Astrocyte (in vitro differentiated cells and primary cell): Measurements from ENCODE around the gene MARS2. TPM values are rescaled to one million over a fixed set of nuclear protein-coding genes. Genes with fewer than 3 reads are reported as not detected.

Experiments used
- DNase-seq: peaks from one replicate; pipeline ENCODE4 v3.0.0-alpha.2; 2010; ENCODE audit warnings: low read depth
- FAIRE-seq: peaks from 2 replicates; lab custom pipeline; 2011; peaks lifted over from hg19 to GRCh38; lab: Jason Lieb, UNC
- H2AFZ ChIP-seq: 2 replicates; pipeline ENCODE4 v1.6.0; 2012; ENCODE audit warnings: low read depth, low read length, inconsistent platforms
- H3K27ac ChIP-seq: 2 replicates; pipeline ENCODE4 v1.5.1; 2011; ENCODE audit warnings: low read depth, low read length, inconsistent platforms
- H3K27me3 ChIP-seq: 2 replicates; pipeline ENCODE4 v1.6.0; 2011; ENCODE audit warnings: low read length, inconsistent platforms; ENCODE audit not compliant: insufficient read depth
- H3K36me3 ChIP-seq: 2 replicates; pipeline ENCODE4 v1.5.1; 2011; ENCODE audit warnings: low read length, inconsistent platforms; ENCODE audit not compliant: insufficient read depth
- H3K4me1 ChIP-seq: 2 replicates; pipeline ENCODE4 v1.5.1; 2011; ENCODE audit warnings: low read length, inconsistent platforms; ENCODE audit not compliant: insufficient read depth
- H3K4me2 ChIP-seq: 2 replicates; pipeline ENCODE4 v1.6.0; 2012; ENCODE audit warnings: low read length, inconsistent platforms
- H3K4me3 ChIP-seq: 2 replicates; pipeline ENCODE4 v1.5.1; 2011; ENCODE audit warnings: low read depth, mild to moderate bottlenecking, low read length, inconsistent platforms; ENCODE audit not compliant: insufficient read depth
- H3K79me2 ChIP-seq: 2 replicates; pipeline ENCODE4 v1.6.0; 2012; ENCODE audit warnings: mild to moderate bottlenecking, low read length, inconsistent platforms; ENCODE audit not compliant: insufficient read depth
- H3K9ac ChIP-seq: 2 replicates; pipeline ENCODE4 v1.6.0; 2012; ENCODE audit warnings: mild to moderate bottlenecking, low read length, inconsistent platforms
- H3K9me3 ChIP-seq: 2 replicates; pipeline ENCODE4 v1.5.1; 2012; ENCODE audit warnings: low read depth, mild to moderate bottlenecking, low read length, inconsistent platforms; ENCODE audit not compliant: insufficient read depth
- H4K20me1 ChIP-seq: 2 replicates; pipeline ENCODE4 v1.6.0; 2012; ENCODE audit warnings: low read length, inconsistent platforms; ENCODE audit not compliant: insufficient read depth
- H3K27ac Mint-ChIP-seq: one replicate; pipeline ENCODE4 v1.8.0; 2021; ENCODE audit warnings: mild to moderate bottlenecking, mixed read lengths; ENCODE audit not compliant: unreplicated experiment
- H3K27me3 Mint-ChIP-seq: one replicate; pipeline ENCODE4 v1.8.0; 2021; ENCODE audit warnings: low read depth, mixed read lengths; ENCODE audit not compliant: unreplicated experiment
- H3K36me3 Mint-ChIP-seq: one replicate; pipeline ENCODE4 v1.8.0; 2021; ENCODE audit warnings: low read depth, mixed read lengths; ENCODE audit not compliant: unreplicated experiment
- H3K4me1 Mint-ChIP-seq: one replicate; pipeline ENCODE4 v1.8.0; 2021; ENCODE audit warnings: low read depth, mixed read lengths; ENCODE audit not compliant: unreplicated experiment
- H3K4me3 Mint-ChIP-seq: one replicate; pipeline ENCODE4 v1.8.0; 2021; ENCODE audit warnings: mild to moderate bottlenecking, moderate library complexity, mixed read lengths; ENCODE audit not compliant: unreplicated experiment
- H3K9me3 Mint-ChIP-seq: one replicate; pipeline ENCODE4 v1.8.0; 2021; ENCODE audit warnings: mild to moderate bottlenecking, mixed read lengths; ENCODE audit not compliant: unreplicated experiment
- EZH2 ChIP-seq: IDR thresholded peaks from 2 replicates; pipeline ENCODE4 v1.6.1; 2012; ENCODE audit warnings: mild to moderate bottlenecking, low read length, inconsistent platforms; ENCODE audit not compliant: insufficient read depth
- total RNA-seq: library from RNA; stranded (reverse); gene quantifications from 2 replicates; pipeline ENCODE4 v1.2.1, GENCODE V29; 2021
- TF ChIP-seq, protein P1 (sequence below): IDR thresholded peaks from 2 replicates; pipeline ENCODE4 v1.5.1; 2011; ENCODE audit warnings: low read depth, mild to moderate bottlenecking, inconsistent platforms, low read length, moderate library complexity; ENCODE audit not compliant: insufficient read depth

Gene MARS2
- total RNA-seq, 1 donor from 2014 or later, result 8.2 TPM

DNA sequence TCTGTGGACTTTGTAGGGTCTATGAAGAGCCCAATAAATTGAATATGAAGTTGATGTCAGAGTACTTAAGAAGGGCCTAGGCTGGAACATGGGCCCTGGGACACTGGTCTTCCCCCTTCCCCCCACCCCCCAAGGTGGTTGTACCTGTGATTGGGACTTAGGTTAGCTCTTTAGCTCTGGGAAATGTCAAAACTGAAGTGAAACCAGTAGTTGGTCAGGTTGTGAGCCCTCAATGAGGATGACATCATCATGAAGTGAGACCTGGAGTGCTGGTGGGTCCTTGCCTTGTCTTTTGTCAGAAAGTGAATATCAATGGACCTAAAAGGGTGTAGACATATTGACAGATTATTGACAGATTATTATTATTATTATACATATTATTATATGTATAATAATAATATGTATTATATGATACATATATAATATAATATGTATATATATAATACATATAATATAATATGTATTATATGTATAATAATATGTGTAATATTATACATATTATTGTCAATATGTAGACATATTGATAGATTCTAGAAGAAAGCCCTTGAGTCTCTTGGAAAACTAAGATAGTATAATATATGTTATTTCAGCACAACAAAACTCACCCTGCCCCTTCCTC, 5.4 kb downstream of the MARS2 start:
- Mint-ChIP-seq H3K9me3 (no peaks in the 10 kb centered on the region), H3K4me3 (no peak overlapping the region), H3K36me3 (peaks cover 1% of the 10 kb centered on the region), H3K27ac (no peak overlapping the region), H3K4me1 (peaks cover 15% of the 10 kb centered on the region), H3K27me3 (no peaks in the 10 kb centered on the region)
- peaks cover 48% of the 10 kb centered on the region for H3K79me2 ChIP-seq
- H3K4me1 ChIP-seq, result peaks cover 22% of the 10 kb centered on the region
- H3K9me3 ChIP-seq, result no peaks in the 10 kb centered on the region
- H2AFZ ChIP-seq, result no peak overlapping the region
- H3K9ac ChIP-seq, result no peak overlapping the region
- FAIRE-seq, result no peak
- H3K27me3 ChIP-seq, result no peaks in the 10 kb centered on the region
- no peak overlapping the region for H3K27ac ChIP-seq
- H4K20me1 ChIP-seq, result peaks cover 27% of the 10 kb centered on the region
- H3K4me3 ChIP-seq, result no peak overlapping the region
- TF ChIP-seq, protein P1, sequence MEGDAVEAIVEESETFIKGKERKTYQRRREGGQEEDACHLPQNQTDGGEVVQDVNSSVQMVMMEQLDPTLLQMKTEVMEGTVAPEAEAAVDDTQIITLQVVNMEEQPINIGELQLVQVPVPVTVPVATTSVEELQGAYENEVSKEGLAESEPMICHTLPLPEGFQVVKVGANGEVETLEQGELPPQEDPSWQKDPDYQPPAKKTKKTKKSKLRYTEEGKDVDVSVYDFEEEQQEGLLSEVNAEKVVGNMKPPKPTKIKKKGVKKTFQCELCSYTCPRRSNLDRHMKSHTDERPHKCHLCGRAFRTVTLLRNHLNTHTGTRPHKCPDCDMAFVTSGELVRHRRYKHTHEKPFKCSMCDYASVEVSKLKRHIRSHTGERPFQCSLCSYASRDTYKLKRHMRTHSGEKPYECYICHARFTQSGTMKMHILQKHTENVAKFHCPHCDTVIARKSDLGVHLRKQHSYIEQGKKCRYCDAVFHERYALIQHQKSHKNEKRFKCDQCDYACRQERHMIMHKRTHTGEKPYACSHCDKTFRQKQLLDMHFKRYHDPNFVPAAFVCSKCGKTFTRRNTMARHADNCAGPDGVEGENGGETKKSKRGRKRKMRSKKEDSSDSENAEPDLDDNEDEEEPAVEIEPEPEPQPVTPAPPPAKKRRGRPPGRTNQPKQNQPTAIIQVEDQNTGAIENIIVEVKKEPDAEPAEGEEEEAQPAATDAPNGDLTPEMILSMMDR, result no peak
- no peak for TF ChIP-seq EZH2
- H3K36me3 ChIP-seq, result no peaks in the 10 kb centered on the region
- no peak overlapping the region for H3K4me2 ChIP-seq
- DNase-seq, result no peak

DNA sequence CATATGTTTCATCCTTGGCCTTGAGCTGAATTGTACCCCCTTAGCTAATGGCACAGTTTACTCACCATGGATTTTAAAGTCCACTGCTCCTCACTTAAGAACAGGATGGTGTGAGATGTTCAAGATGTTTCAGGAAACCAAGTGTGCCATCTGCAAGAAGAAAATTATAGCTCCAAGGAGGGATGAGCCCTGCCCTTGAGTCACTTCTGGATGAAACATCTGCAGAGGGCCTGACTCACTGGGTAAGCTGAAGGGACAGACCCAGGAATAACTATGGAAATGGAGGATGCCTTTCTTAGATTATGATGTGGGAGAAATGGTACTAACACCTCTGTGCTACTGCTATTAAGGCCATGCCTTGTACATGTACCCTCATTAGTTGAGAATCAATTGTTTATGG, 6.4 kb downstream of the MARS2 start:
- peaks cover 15% of the 10 kb centered on the region for H3K4me1 ChIP-seq
- H3K4me3 ChIP-seq, result no peak overlapping the region
- H3K4me2 ChIP-seq, result no peak overlapping the region
- no peak overlapping the region for H2AFZ ChIP-seq
- Mint-ChIP-seq H3K36me3 (peaks cover 1% of the 10 kb centered on the region), H3K27ac (no peak overlapping the region), H3K4me3 (no peak overlapping the region), H3K9me3 (no peaks in the 10 kb centered on the region), H3K4me1 (peaks cover 13% of the 10 kb centered on the region), H3K27me3 (no peaks in the 10 kb centered on the region)
- no peaks in the 10 kb centered on the region for H3K27me3 ChIP-seq
- H3K79me2 ChIP-seq, result peaks cover 37% of the 10 kb centered on the region
- H3K9ac ChIP-seq, result no peak overlapping the region
- H3K9me3 ChIP-seq, result no peaks in the 10 kb centered on the region
- H3K36me3 ChIP-seq, result no peaks in the 10 kb centered on the region
- TF ChIP-seq EZH2, result no peak
- TF ChIP-seq, protein P1, result no peak
- peaks cover 19% of the 10 kb centered on the region for H4K20me1 ChIP-seq
- DNase-seq (no peak), FAIRE-seq (no peak)
- no peak overlapping the region for H3K27ac ChIP-seq

DNA sequence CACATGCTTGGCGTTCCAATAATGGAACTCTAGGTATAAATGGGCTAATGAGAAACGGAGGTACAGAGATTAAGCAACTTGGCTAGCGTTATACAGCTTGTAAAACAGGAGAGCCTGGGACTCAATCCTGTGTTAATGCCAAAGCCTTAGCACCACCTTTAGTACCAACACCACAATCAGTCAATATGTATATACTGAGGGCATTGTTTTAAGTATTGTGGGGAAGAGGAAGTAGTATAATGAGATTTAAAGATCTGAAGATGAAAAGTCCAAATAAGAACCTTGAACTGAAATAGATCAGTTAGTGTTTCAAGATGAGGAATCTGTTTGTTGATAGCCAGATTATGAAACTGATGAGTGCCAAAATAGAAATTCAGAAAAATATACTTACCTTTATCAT, 8.1 kb downstream of the MARS2 start:
- Histone ChIP-seq H3K36me3 (no peaks in the 10 kb centered on the region), H3K79me2 (peaks cover 20% of the 10 kb centered on the region), H2AFZ (no peak overlapping the region), H3K27me3 (no peaks in the 10 kb centered on the region), H3K27ac (no peak overlapping the region), H3K9me3 (no peaks in the 10 kb centered on the region), H4K20me1 (peaks cover 8% of the 10 kb centered on the region), H3K4me3 (no peak overlapping the region), H3K4me1 (peaks cover 5% of the 10 kb centered on the region), H3K4me2 (no peak overlapping the region), H3K9ac (no peak overlapping the region)
- H3K9me3 Mint-ChIP-seq, result no peaks in the 10 kb centered on the region
- TF ChIP-seq, protein P1, result no peak
- no peak for TF ChIP-seq EZH2
- peaks cover 7% of the 10 kb centered on the region for H3K4me1 Mint-ChIP-seq
- H3K27me3 Mint-ChIP-seq, result no peaks in the 10 kb centered on the region
- no peak overlapping the region for H3K27ac Mint-ChIP-seq
- FAIRE-seq, result no peak
- H3K4me3 Mint-ChIP-seq, result no peak overlapping the region
- DNase-seq, result no peak
- H3K36me3 Mint-ChIP-seq, result peaks cover 1% of the 10 kb centered on the region
